Endothelial cell of umbilical vein (primary cell): ENCODE results near the gene KRT12.

Experiments
- EZH2 ChIP-seq: IDR thresholded peaks from 2 replicates; pipeline ENCODE4 v1.6.1; 2012; ENCODE audit warnings: borderline replicate concordance, low read depth, mild to moderate bottlenecking, moderate library complexity, low read length, inconsistent platforms; ENCODE audit not compliant: severe bottlenecking
- POLR2A ChIP-seq: IDR thresholded peaks from 2 replicates; pipeline ENCODE4 v1.6.1; 2012; ENCODE audit warnings: low read depth, mild to moderate bottlenecking, control low read depth, low read length
- POLR2AphosphoS5 ChIP-seq: IDR thresholded peaks from 2 replicates; pipeline ENCODE4 v1.6.1; 2012; ENCODE audit warnings: low read depth, mild to moderate bottlenecking, control low read depth, low read length, moderate library complexity; ENCODE audit not compliant: insufficient read depth
- TF ChIP-seq, protein P1 (sequence below), 2 donors: IDR thresholded peaks; 1 replicate in 1 of 2; 2 replicates in 1 of 2; pipeline ENCODE4 v1.5.1; 2011; ENCODE audit warnings: low read length in 2 of 2, mild to moderate bottlenecking in 2 of 2, moderate library complexity in 2 of 2, control low read depth in 1 of 2, inconsistent platforms in 1 of 2, low read depth in 1 of 2; ENCODE audit not compliant: insufficient read depth in 1 of 2; ENCODE audit errors: extremely low read depth in 1 of 2
- TF ChIP-seq, protein P2 (sequence below): IDR thresholded peaks from 2 replicates; pipeline ENCODE4 v1.6.1; 2011; ENCODE audit not compliant: insufficient read depth, insufficient read length

DNA sequence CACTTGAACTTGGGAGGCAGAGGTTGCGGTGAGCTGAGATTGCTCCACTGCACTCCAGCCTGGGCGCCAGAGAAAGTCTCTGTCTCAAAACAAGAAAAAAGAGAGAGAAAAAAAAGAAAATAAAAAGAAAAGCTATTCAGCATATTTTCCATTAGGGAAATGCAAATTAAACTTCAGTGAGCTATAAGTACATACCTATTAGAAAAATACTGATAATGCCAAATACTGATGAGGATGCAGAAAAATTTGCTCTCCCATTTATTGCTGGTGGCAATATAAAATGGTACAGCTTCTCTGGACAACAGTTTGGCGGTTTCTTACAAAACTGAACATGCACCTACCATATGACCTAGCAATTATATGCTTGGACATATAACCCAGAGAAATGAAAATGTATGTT is 54.4 kb downstream of the KRT12 start:
- TF ChIP-seq, protein P1, sequence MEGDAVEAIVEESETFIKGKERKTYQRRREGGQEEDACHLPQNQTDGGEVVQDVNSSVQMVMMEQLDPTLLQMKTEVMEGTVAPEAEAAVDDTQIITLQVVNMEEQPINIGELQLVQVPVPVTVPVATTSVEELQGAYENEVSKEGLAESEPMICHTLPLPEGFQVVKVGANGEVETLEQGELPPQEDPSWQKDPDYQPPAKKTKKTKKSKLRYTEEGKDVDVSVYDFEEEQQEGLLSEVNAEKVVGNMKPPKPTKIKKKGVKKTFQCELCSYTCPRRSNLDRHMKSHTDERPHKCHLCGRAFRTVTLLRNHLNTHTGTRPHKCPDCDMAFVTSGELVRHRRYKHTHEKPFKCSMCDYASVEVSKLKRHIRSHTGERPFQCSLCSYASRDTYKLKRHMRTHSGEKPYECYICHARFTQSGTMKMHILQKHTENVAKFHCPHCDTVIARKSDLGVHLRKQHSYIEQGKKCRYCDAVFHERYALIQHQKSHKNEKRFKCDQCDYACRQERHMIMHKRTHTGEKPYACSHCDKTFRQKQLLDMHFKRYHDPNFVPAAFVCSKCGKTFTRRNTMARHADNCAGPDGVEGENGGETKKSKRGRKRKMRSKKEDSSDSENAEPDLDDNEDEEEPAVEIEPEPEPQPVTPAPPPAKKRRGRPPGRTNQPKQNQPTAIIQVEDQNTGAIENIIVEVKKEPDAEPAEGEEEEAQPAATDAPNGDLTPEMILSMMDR (IDR thresholded peaks at IDR 0.05; ENCODE audit: extremely low read depth in 1 of 2, insufficient read depth in 1 of 2, low read depth in 1 of 2, low read length in 2 of 2): no peak
- no peak for TF ChIP-seq EZH2
- no peak for TF ChIP-seq POLR2A
- TF ChIP-seq POLR2AphosphoS5: no peak
- TF ChIP-seq, protein P2, sequence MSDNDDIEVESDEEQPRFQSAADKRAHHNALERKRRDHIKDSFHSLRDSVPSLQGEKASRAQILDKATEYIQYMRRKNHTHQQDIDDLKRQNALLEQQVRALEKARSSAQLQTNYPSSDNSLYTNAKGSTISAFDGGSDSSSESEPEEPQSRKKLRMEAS: no peak
